Smooth muscle cell (in vitro differentiated cells): ENCODE data around the gene C1orf116. TPM values are rescaled to one million over a fixed set of nuclear protein-coding genes. Genes with fewer than 3 reads are reported as not detected.

Experiments used
- DNase-seq: peaks from one replicate; lab custom pipeline; 2025; ENCODE audit not compliant: unreplicated experiment; lab: John Stamatoyannopoulos, UW
- H2AFZ ChIP-seq: fragments of 200-600 bp; sonication (generic); 2 replicates; pipeline ENCODE4 v1.6.0; 2016; ENCODE audit warnings: antibody characterized with exemption, low read depth, mild to moderate bottlenecking
- H3F3A ChIP-seq: fragments of 200-600 bp; sonication (generic); 2 replicates; pipeline ENCODE4 v1.6.0; 2017; ENCODE audit warnings: antibody characterized with exemption, low read depth
- H3K27ac ChIP-seq: fragments of 200-600 bp; sonication (generic); 2 replicates; pipeline ENCODE4 v1.5.1; 2016; ENCODE audit warnings: low read depth, mild to moderate bottlenecking
- H3K27me3 ChIP-seq: fragments of 200-600 bp; sonication (generic); 2 replicates; pipeline ENCODE4 v1.6.1; 2016; ENCODE audit warnings: low read depth, mild to moderate bottlenecking
- H3K36me3 ChIP-seq: fragments of 200-600 bp; sonication (generic); 2 replicates; pipeline ENCODE4 v1.5.1; 2016; ENCODE audit warnings: low read depth
- H3K4me1 ChIP-seq: fragments of 200-600 bp; sonication (generic); 2 replicates; pipeline ENCODE4 v1.5.1; 2016; ENCODE audit warnings: low read depth
- H3K4me2 ChIP-seq: fragments of 200-600 bp; sonication (generic); 2 replicates; pipeline ENCODE4 v1.6.0; 2016; ENCODE audit warnings: mild to moderate bottlenecking
- H3K4me3 ChIP-seq: fragments of 200-600 bp; sonication (generic); 2 replicates; pipeline ENCODE4 v1.5.1; 2016; ENCODE audit warnings: mild to moderate bottlenecking
- H3K79me2 ChIP-seq: fragments of 200-600 bp; sonication (generic); 2 replicates; pipeline ENCODE4 v1.6.0; 2016; ENCODE audit warnings: low read depth, mild to moderate bottlenecking
- H3K9ac ChIP-seq: fragments of 200-600 bp; sonication (generic); 2 replicates; pipeline ENCODE4 v1.6.0; 2016; ENCODE audit warnings: low read depth
- H3K9me3 ChIP-seq: fragments of 200-600 bp; sonication (generic); replicated peaks from 2 replicates; pipeline ENCODE4 v1.5.1; 2016; ENCODE audit warnings: low read depth
- H4K20me1 ChIP-seq: fragments of 200-600 bp; sonication (generic); 2 replicates; pipeline ENCODE4 v1.6.0; 2016; ENCODE audit warnings: low read depth
- WGBS: methylation state at CpG from one replicate; pipeline ENCODE4 v1.1.7; 2016; ENCODE audit warnings: low lambda C conversion rate; 5-methylcytosine and 5-hydroxymethylcytosine counted together
- polyA plus RNA-seq: library from polyadenylated mRNA; unstranded; fragments of >200 nt; fragmentation: Nextera tagmentation; extraction: Ambion mirVana; gene quantifications from 2 replicates; pipeline ENCODE4 v1.2.1, GENCODE V29; 2016
- total RNA-seq: library from RNA; depleted of rRNA; stranded (reverse); fragments of >200 nt; gene quantifications from 2 replicates; pipeline ENCODE4 v1.2.3, GENCODE V29; 2014
- TF ChIP-seq, protein P1 (sequence below): fragments of 200-600 bp; sonication (generic); IDR thresholded peaks from 2 replicates; pipeline ENCODE4 v1.5.1; 2017; ENCODE audit warnings: borderline replicate concordance, mild to moderate bottlenecking, antibody characterized with exemption; ENCODE audit not compliant: insufficient read depth, poor library complexity, severe bottlenecking

C1orf116 gene
- total and polyA plus RNA-seq, 2 experiments from 2014 or later = 0.14 to 6.0 TPM

- no peaks in the 10 kb centered on the region for H3K36me3 ChIP-seq
- no peaks in the 10 kb centered on the region for H3K79me2 ChIP-seq
- H3F3A ChIP-seq = peaks cover 4% of the 10 kb centered on the region
- 53% methylated on average over 5 of the region's 5 CpGs for WGBS
- H3K27me3 ChIP-seq = no peaks in the 10 kb centered on the region
- H3K9ac ChIP-seq = peak overlapping the region; percentile 29
- peak overlapping the region; percentile 48 for H2AFZ ChIP-seq
- H3K4me1 ChIP-seq = peaks cover 6% of the 10 kb centered on the region
- peak overlapping the region; percentile 78 for H3K27ac ChIP-seq
- no peaks in the 10 kb centered on the region for H4K20me1 ChIP-seq
- DNase-seq = no peak
- no peak overlapping the region for H3K4me3 ChIP-seq
- TF ChIP-seq, protein P1, sequence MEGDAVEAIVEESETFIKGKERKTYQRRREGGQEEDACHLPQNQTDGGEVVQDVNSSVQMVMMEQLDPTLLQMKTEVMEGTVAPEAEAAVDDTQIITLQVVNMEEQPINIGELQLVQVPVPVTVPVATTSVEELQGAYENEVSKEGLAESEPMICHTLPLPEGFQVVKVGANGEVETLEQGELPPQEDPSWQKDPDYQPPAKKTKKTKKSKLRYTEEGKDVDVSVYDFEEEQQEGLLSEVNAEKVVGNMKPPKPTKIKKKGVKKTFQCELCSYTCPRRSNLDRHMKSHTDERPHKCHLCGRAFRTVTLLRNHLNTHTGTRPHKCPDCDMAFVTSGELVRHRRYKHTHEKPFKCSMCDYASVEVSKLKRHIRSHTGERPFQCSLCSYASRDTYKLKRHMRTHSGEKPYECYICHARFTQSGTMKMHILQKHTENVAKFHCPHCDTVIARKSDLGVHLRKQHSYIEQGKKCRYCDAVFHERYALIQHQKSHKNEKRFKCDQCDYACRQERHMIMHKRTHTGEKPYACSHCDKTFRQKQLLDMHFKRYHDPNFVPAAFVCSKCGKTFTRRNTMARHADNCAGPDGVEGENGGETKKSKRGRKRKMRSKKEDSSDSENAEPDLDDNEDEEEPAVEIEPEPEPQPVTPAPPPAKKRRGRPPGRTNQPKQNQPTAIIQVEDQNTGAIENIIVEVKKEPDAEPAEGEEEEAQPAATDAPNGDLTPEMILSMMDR = no peak
- H3K9me3 ChIP-seq = no peaks in the 10 kb centered on the region
- H3K4me2 ChIP-seq = peak overlapping the region; percentile 4
Measured at GRCh38 chr1:207007352-207008033, 25.1 kb downstream of the C1orf116 start.

DNA sequence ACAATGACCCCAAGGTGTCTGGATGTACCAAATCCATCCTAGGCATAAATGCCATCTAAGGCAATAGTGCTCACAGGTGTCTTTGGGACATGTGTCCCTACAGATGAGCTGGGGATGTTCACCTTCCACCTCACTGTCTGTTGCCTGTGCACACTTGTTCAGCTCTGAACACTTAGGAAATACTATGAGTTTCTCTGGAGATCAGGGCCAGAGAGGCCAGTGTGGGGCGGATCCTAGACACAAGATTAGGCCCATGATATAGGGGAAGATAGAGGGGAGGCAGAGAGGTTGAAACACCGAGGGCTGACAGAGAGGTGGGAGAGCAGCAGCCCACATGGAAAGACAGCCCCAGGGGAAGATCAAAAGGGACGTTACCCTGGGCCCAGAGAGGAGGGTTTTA is 25.6 kb downstream of the C1orf116 start:
- Histone ChIP-seq H3K27me3 (no peaks in the 10 kb centered on the region), H3F3A (peaks cover 4% of the 10 kb centered on the region), H4K20me1 (no peaks in the 10 kb centered on the region), H3K36me3 (no peaks in the 10 kb centered on the region), H3K4me2 (peak overlapping the region; percentile 4), H3K4me3 (no peak overlapping the region), H3K27ac (peak overlapping the region; percentile 78), H2AFZ (no peak overlapping the region), H3K79me2 (no peaks in the 10 kb centered on the region), H3K9me3 (no peaks in the 10 kb centered on the region), H3K4me1 (peaks cover 6% of the 10 kb centered on the region), H3K9ac (peak overlapping the region; percentile 29)
- no peak for DNase-seq
- TF ChIP-seq, protein P1 = no peak
- WGBS = 59% methylated on average over 3 of the region's 3 CpGs

GRCh38 chr1:207006083-207006482 is 26.5 kb downstream of the C1orf116 start:
- Histone ChIP-seq H3F3A (peaks cover 4% of the 10 kb centered on the region), H3K27me3 (no peaks in the 10 kb centered on the region), H2AFZ (no peak overlapping the region), H3K27ac (no peak overlapping the region), H3K4me3 (no peak overlapping the region), H3K4me1 (peaks cover 6% of the 10 kb centered on the region), H4K20me1 (no peaks in the 10 kb centered on the region), H3K4me2 (no peak overlapping the region), H3K79me2 (no peaks in the 10 kb centered on the region), H3K9me3 (no peaks in the 10 kb centered on the region), H3K36me3 (no peaks in the 10 kb centered on the region), H3K9ac (no peak overlapping the region)
- 94% methylated on average over 3 of the region's 3 CpGs for WGBS
- DNase-seq = no peak
- TF ChIP-seq, protein P1 = no peak
